Naive thymus-derived CD4-positive, alpha-beta T cell (primary cell): ENCODE measurements around the gene TMEM198. TPM values are rescaled to one million over a fixed set of nuclear protein-coding genes. Genes with fewer than 3 reads are reported as not detected.

Experiments
- ATAC-seq: fragments of 150-1000 bp; cut with Tn5 transposase; 2 replicates; pipeline ENCODE4 v1.10.0; 2021; ENCODE audit warnings: mild to moderate bottlenecking, moderate library complexity
- CTCF ChIA-PET: fragments of 350-600 bp; sonication (Branson Sonifier 250); formaldehyde crosslinking; loops from one replicate; lab custom pipeline; 2021; ENCODE audit warnings: antibody characterized with exemption; lab: Charles Lee
- POLR2A ChIA-PET: fragments of 350-600 bp; sonication (Branson Sonifier 250); formaldehyde crosslinking; loops from one replicate; lab custom pipeline; 2021; ENCODE audit warnings: antibody characterized with exemption, inconsistent platforms; lab: Charles Lee
- DNase-seq, 9 donors: peaks; one replicate each; pipeline versions ENCODE4 v3.0.0 to v3.0.0-alpha.2; 2020 to 2022; ENCODE audit warnings: mixed read lengths in 1 of 9
- H3K27ac ChIP-seq: one replicate; pipeline ENCODE4 v1.7.0; 2013; ENCODE audit warnings: mild to moderate bottlenecking, low read depth, low read length, moderate library complexity
- H3K27me3 ChIP-seq, 2 donors: one replicate each; pipeline ENCODE4 v1.7.0; 2013; ENCODE audit warnings: low read length in 2 of 2, mild to moderate bottlenecking in 2 of 2, moderate library complexity in 2 of 2; ENCODE audit not compliant: control insufficient read depth in 2 of 2, insufficient read depth in 2 of 2
- H3K36me3 ChIP-seq, 3 experiments: 1 replicate in 2 of 3; 2 replicates in 1 of 3; pipeline ENCODE4 v1.7.0; 2013; ENCODE audit warnings: low read length in 3 of 3, mild to moderate bottlenecking in 3 of 3, moderate library complexity in 1 of 3; ENCODE audit not compliant: insufficient read depth in 3 of 3, control insufficient read depth in 2 of 3
- H3K4me1 ChIP-seq, 2 donors: one replicate each; pipeline ENCODE4 v1.7.0; 2013; ENCODE audit warnings: low read length in 2 of 2, mild to moderate bottlenecking in 2 of 2, moderate library complexity in 1 of 2; ENCODE audit not compliant: control insufficient read depth in 2 of 2, insufficient read depth in 2 of 2
- H3K4me3 ChIP-seq: 2 replicates; pipeline ENCODE4 v1.7.0; 2013; ENCODE audit warnings: mild to moderate bottlenecking, low read length
- H3K9me3 ChIP-seq, 3 experiments: 1 replicate in 2 of 3; 2 replicates in 1 of 3; pipeline ENCODE4 v1.7.0; 2013; ENCODE audit warnings: low read length in 3 of 3; ENCODE audit not compliant: control insufficient read depth in 2 of 3
- H3K27ac Mint-ChIP-seq, 9 donors: one replicate each; pipeline ENCODE4 v1.8.0; 2020 to 2022; ENCODE audit warnings: mixed read lengths in 9 of 9, mild to moderate bottlenecking in 8 of 9, moderate library complexity in 5 of 9, inconsistent platforms in 2 of 9
- H3K27me3 Mint-ChIP-seq, 5 donors: one replicate each; pipeline ENCODE4 v1.8.0; 2021 to 2022; ENCODE audit warnings: mixed read lengths in 5 of 5, mild to moderate bottlenecking in 1 of 5
- H3K36me3 Mint-ChIP-seq, 5 donors: one replicate each; pipeline ENCODE4 v1.8.0; 2020 to 2022; ENCODE audit warnings: mixed read lengths in 5 of 5, mild to moderate bottlenecking in 3 of 5, inconsistent platforms in 1 of 5
- H3K4me1 Mint-ChIP-seq, 7 donors: one replicate each; pipeline ENCODE4 v1.8.0; 2020 to 2022; ENCODE audit warnings: mixed read lengths in 7 of 7, mild to moderate bottlenecking in 3 of 7, inconsistent platforms in 1 of 7
- H3K4me3 Mint-ChIP-seq, 10 donors: one replicate each; pipeline ENCODE4 v1.8.0; 2020 to 2022; ENCODE audit warnings: mild to moderate bottlenecking in 10 of 10, mixed read lengths in 10 of 10, moderate library complexity in 6 of 10, inconsistent platforms in 2 of 10
- H3K9me3 Mint-ChIP-seq, 11 donors: one replicate each; pipeline ENCODE4 v1.8.0; 2020 to 2022; ENCODE audit warnings: mixed read lengths in 11 of 11, mild to moderate bottlenecking in 4 of 11, inconsistent platforms in 1 of 11, moderate library complexity in 1 of 11
- intact Hi-C, 2 donors: fragments of 100-400 bp; cut with micrococcal nuclease; formaldehyde crosslinking; loops; one replicate each; pipeline ENCODE4 v1.15.1; 2023
- polyA plus RNA-seq, 2 donors: library from polyadenylated mRNA; unstranded; fragments of 300-500 nt; fragmentation: Illumina TruSeq; gene quantifications; one replicate each; pipeline ENCODE4 v1.2.3, GENCODE V29; 2021
- total RNA-seq, 6 experiments: library from RNA in 5 of 6; stranded (reverse) in 5 of 6; gene quantifications; 1 replicate in 5 of 6; 2 replicates in 1 of 6; pipeline ENCODE4 v1.2.3 and lab custom pipeline; 2021 to 2026

Gene TMEM198
- total and polyA plus RNA-seq, 7 experiments from 2014 or later, result 0.45 to 0.69 (median 0.50) TPM; not detected in 3

DNA sequence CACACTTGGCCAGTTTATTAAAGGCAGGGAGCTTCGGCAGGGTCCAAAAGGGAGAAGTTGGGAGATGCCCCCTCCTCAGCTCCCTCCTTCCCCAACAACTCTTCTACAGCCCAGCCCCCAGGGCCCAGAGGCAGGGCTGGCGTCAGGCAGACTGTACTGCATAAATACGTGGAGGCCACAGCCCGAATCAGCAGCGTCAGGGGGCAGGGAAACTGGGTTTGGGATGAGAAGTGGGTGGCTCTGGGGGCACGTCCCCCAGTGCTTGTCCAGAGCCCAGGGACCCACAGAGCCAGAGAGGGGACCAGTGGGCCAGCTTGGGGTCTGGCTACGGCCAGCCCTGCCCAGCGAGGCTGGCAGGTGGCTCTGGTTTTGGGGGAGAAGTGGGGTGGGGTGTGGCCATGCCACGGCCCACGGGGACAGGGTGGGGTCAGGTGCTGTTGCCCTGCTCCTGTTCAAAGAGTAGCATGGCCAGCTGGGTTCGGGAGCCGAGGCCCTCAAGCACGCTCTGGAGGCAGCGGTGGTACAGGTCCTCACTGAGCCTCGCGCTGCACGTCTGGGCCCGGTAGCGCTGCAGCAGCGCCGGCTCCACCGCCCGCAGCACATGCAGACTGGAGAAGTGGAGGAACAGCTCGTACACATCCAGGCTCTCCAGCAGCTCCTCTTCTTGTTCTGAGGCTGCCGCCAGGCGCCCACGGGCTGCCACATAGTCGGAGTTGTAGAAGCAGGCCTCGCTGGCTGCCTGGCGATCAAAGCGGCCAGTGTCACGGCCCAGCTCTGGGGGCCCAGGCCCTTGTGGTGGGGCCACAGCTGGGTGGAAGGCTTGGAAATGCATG, 4.7 kb upstream of the TMEM198 start:
- peaks cover 0 to 1% (median 0%) of the 10 kb centered on the region in 5 donors for H3K27me3 Mint-ChIP-seq
- ChIA-PET CTCF (interaction anchor here (0.6 to 6.2 kb wide), 6 partner anchors 9 to 149 kb away, joined by 3 to 47 read pairs (median 4); no protein-coding TSS in a partner anchor), POLR2A (no interaction called here)
- no peak overlapping the region for H3K4me3 Mint-ChIP-seq
- H3K4me1 Mint-ChIP-seq, result peaks cover 9 to 21% (median 14%) of the 10 kb centered on the region in 7 donors
- no peaks in the 10 kb centered on the region for H3K27me3 ChIP-seq
- DNase-seq (no peak), ATAC-seq (no peak)
- intact Hi-C loops, result no loop called here
- no peak overlapping the region for H3K4me3 ChIP-seq
- peaks cover 0 to 4% (median 0%) of the 10 kb centered on the region in 5 donors for H3K36me3 Mint-ChIP-seq
- H3K36me3 ChIP-seq, result no peaks in the 10 kb centered on the region
- H3K27ac Mint-ChIP-seq, result no peak overlapping the region
- H3K4me1 ChIP-seq, result peaks cover 10 to 12% of the 10 kb centered on the region in 2 donors
- no peak overlapping the region for H3K27ac ChIP-seq
- no peaks in the 10 kb centered on the region for H3K9me3 ChIP-seq
- H3K9me3 Mint-ChIP-seq, result no peaks in the 10 kb centered on the region

DNA sequence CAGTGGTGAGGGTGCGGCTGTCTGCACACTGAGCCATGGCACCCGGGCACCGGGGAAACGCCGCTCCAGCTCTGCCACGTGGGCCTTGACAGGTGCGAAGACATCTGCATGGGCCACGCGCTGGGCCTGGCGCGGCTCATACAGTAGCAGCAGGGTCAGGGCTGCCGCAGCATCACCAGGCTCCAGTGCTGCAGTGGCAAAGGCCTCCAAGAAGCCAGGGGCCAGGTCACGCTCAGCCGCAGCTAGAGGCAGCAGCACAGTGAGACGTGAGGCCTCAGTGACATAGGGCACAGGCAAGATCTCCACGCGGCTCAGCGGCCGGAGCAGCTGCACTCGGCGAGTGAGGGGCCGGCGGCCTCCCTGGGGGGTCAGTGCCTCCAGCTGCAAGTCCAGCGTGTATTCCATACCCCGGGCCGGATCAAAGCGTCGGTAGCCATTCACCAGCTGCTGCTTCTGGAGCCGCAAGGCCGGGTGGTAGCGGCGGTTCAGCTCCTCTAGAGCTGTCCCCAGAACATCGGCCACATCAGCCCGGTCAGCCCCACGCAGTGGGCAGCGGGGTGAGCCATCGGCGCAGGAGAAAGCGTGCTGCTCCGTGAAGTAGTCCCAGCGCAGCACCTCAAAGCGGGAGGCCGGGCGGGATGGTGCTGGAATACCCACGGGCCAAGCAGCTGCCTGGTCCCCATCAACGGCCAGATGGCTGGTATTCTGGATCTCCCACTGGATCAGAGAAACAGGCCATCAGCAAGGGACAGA, 3.7 kb upstream of the TMEM198 start:
- H3K27me3 Mint-ChIP-seq, result peaks cover 0 to 10% (median 0%) of the 10 kb centered on the region in 5 donors
- CTCF ChIA-PET, result interaction anchor here (1.1 to 6.2 kb wide), 12 partner anchors 10 to 150 kb away, joined by 3 to 47 read pairs (median 4); partner anchors contain the start of gene STK11IP
- peaks cover 18 to 30% (median 22%) of the 10 kb centered on the region in 7 donors for H3K4me1 Mint-ChIP-seq
- H3K36me3 Mint-ChIP-seq, result peaks cover 0 to 4% (median 0%) of the 10 kb centered on the region in 5 donors
- H3K4me1 ChIP-seq, result peaks cover 10 to 12% of the 10 kb centered on the region in 2 donors
- no peak overlapping the region for H3K4me3 ChIP-seq
- H3K27ac ChIP-seq, result no peak overlapping the region
- DNase-seq, result no peak
- H3K36me3 ChIP-seq, result no peaks in the 10 kb centered on the region
- POLR2A ChIA-PET, result no interaction called here
- H3K9me3 Mint-ChIP-seq, result peaks cover 0 to 3% (median 0%) of the 10 kb centered on the region in 11 donors
- H3K4me3 Mint-ChIP-seq, result no peak overlapping the region
- no peak for ATAC-seq
- H3K27ac Mint-ChIP-seq, result no peak overlapping the region
- no peaks in the 10 kb centered on the region for H3K9me3 ChIP-seq
- no peaks in the 10 kb centered on the region for H3K27me3 ChIP-seq
- intact Hi-C loops, result loop anchor here (2.0 to 5.0 kb wide), 9 partner anchors 248 to 1928 kb away; partner anchors contain the start of genes CNOT9 (in 1 of the 2), CTDSP1 (in 1 of the 2), DNAJB2 (in 1 of the 2) and NHEJ1 (in 1 of the 2)

DNA sequence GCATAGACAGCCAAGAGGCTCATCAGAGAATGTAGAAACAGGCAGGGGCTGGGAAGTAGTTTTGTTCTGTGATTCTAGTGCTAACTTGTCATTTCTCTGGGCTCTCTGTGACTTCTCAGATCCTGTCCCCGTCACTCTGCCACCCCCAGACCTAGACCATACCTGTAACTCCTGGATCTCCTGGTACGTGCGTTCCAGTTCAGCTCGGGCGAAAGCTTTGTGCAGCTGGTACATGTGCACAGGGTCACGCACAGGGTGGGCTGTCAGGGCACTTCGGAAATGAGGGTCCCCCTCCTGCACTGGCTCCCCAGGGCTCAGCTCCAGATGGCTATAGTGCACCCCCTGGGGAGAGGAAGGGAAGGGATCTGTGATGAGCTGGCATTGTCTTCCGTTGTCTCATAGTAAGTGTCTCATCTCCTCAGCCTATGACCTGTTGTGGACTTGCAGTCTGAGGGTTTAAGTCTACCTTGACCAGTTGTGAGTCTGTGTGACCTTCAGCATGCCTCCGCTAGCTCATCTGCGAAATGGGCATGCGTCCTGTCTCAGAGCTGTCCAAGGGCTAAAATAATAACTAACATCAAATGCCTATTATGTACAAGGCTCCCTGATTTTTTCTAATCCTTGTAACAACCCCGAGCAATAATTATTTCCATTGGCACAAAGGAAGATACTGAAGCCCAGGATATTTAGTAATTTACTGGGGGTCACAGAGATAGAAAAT, 2.9 kb upstream of the TMEM198 start:
- Mint-ChIP-seq H3K4me3 (peak overlapping the region; percentile 12 to 95 (median 83)), H3K9me3 (peaks cover 0 to 3% (median 0%) of the 10 kb centered on the region in 11 donors), H3K27me3 (peaks cover 0 to 13% (median under 1%) of the 10 kb centered on the region in 5 donors), H3K36me3 (peaks cover 0 to 4% (median 0%) of the 10 kb centered on the region in 5 donors), H3K4me1 (peaks cover 18 to 30% (median 22%) of the 10 kb centered on the region in 7 donors), H3K27ac (peak overlapping the region in 1 of 9 donors; percentile 56)
- Histone ChIP-seq H3K27me3 (no peaks in the 10 kb centered on the region), H3K9me3 (no peaks in the 10 kb centered on the region), H3K36me3 (no peaks in the 10 kb centered on the region), H3K27ac (no peak overlapping the region), H3K4me3 (no peak overlapping the region), H3K4me1 (peaks cover 10 to 12% of the 10 kb centered on the region in 2 donors)
- ChIA-PET POLR2A (interaction anchor here (1.6 kb wide), 1 partner anchor 42 kb away, joined by 4 read pairs; the partner anchor contains the start of gene GMPPA), CTCF (interaction anchor here (0.7 to 6.2 kb wide), 18 partner anchors 10 to 496 kb away, joined by 3 to 47 read pairs (median 4); partner anchors contain the start of genes CNPPD1 and STK11IP)
- DNase-seq (no peak), ATAC-seq (no peak)
- intact Hi-C loops, result loop anchor here (1.0 to 5.0 kb wide), 13 partner anchors 19 to 1929 kb away; partner anchors contain the start of genes ANKZF1 (in 1 of the 2), ATG9A (in 1 of the 2), CNOT9 (in 1 of the 2) and CTDSP1 (in 1 of the 2)

DNA sequence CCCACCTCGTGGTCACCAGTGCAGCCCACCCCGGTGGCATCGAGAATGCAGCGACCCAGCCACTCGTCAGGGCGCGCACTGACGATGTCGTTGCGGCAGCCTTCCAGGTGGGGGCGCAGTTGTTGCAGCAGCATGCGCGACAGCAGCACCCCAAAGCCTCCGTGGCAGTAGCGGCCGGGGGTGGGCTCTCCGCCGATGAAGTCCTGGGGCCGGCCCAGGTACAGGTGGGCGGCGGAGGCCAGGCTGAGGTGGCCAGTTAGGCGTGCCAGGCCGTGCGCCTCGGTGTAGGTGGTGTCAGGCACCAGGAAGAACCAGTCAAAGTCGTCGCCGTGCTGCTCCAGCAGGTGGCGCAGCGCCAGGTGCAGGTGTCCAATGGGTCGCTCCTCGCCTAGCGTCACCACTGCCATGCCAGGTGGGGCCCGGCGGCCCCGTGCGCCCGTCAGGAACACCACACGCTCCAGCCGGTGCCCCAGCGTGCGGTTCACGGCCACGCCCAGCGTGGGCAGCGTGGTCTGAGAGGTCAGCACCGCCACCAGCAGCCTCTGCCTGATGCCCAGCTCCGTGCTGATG, 2.1 kb upstream of the TMEM198 start:
- peak; percentile 61 for ATAC-seq
- ChIA-PET POLR2A (interaction anchor here (0.6 to 1.6 kb wide), 2 partner anchors 10 to 43 kb away, joined by 3 to 4 read pairs; partner anchors contain the start of gene GMPPA), CTCF (interaction anchor here (0.6 to 6.2 kb wide), 20 partner anchors 9 to 365 kb away, joined by 3 to 47 read pairs (median 4); partner anchors contain the start of genes CNPPD1 and STK11IP)
- Mint-ChIP-seq H3K27ac (peak overlapping the region in 1 of 9 donors; percentile 49), H3K4me1 (peaks cover 18 to 30% (median 25%) of the 10 kb centered on the region in 7 donors), H3K27me3 (peaks cover 0 to 18% (median 6%) of the 10 kb centered on the region in 5 donors), H3K36me3 (peaks cover 0 to 4% (median 0%) of the 10 kb centered on the region in 5 donors), H3K4me3 (peak overlapping the region; percentile 42 to 95 (median 83)), H3K9me3 (peaks cover 0 to 3% (median 0%) of the 10 kb centered on the region in 11 donors)
- intact Hi-C loops, result loop anchor here (1.0 to 5.0 kb wide), 18 partner anchors 19 to 1929 kb away; partner anchors contain the start of genes CNPPD1 (in 2 of the 2), AAMP (in 1 of the 2), ANKZF1 (in 1 of the 2) and ARPC2 (in 1 of the 2)
- Histone ChIP-seq H3K4me3 (peak overlapping the region; percentile 51), H3K4me1 (peaks cover 10 to 12% of the 10 kb centered on the region in 2 donors), H3K27me3 (no peaks in the 10 kb centered on the region), H3K36me3 (no peaks in the 10 kb centered on the region), H3K9me3 (no peaks in the 10 kb centered on the region), H3K27ac (no peak overlapping the region)
- DNase-seq, result peak; percentile 78 to 91 (median 88)

DNA sequence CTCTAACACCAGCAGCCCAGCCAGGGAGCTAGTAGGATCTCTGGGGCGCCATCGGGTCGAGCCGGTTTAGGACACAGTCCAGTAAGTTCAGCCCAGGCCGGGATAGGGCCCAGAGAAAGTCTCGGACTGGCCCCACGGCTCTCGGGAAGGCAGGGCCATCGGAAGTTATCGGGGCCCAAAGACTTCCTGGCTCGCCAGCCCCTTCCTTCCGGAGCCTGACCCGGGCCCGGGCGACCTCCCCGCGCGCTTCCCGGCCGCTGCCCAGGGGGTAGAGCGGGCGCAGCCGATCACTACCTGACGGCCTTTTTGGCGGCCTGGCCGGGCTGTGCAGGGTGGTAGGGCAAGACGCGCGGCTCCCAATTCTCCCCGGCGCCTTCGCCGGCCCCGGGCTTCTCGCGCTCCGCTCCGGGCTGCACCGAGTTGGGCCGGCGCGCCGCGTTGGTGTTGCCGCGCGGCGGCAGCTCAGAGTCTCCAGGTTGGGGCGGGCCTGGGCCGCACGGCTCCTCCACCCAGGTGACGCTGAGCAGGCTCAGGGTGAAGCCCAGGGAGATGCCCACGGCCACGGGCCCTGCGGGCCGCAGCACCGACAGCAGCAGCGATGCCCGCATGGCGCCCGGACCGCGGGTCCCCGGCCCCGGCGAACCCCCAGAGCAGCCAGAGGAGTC, 765 bp upstream of the TMEM198 start:
- ATAC-seq, result peak; percentile 38
- intact Hi-C loops, result loop anchor here (1.0 to 5.0 kb wide), 17 partner anchors 9 to 1931 kb away; partner anchors contain the start of genes CNPPD1 (in 2 of the 2), GMPPA (in 2 of the 2), STK11IP (in 2 of the 2) and AAMP (in 1 of the 2)
- Mint-ChIP-seq H3K9me3 (peaks cover 0 to 3% (median 0%) of the 10 kb centered on the region in 11 donors), H3K4me1 (peaks cover 18 to 30% (median 25%) of the 10 kb centered on the region in 7 donors), H3K27me3 (peaks cover 0 to 18% (median 6%) of the 10 kb centered on the region in 5 donors), H3K36me3 (peaks cover 0 to 4% (median 0%) of the 10 kb centered on the region in 5 donors), H3K27ac (peak overlapping the region; percentile 64 to 84 (median 75)), H3K4me3 (peak overlapping the region; percentile 81 to 95 (median 86))
- CTCF ChIA-PET, result interaction anchor here (0.6 to 6.2 kb wide), 5 partner anchors 17 to 101 kb away, joined by 3 to 47 read pairs (median 5); partner anchors contain the start of gene STK11IP
- H3K27me3 ChIP-seq, result no peaks in the 10 kb centered on the region
- H3K4me1 ChIP-seq, result peaks cover 10 to 12% of the 10 kb centered on the region in 2 donors
- H3K9me3 ChIP-seq, result no peaks in the 10 kb centered on the region
- no peaks in the 10 kb centered on the region for H3K36me3 ChIP-seq
- POLR2A ChIA-PET, result interaction anchor here (0.6 to 1.7 kb wide), 6 partner anchors 9 to 386 kb away, joined by 3 to 6 read pairs (median 3); partner anchors contain the start of genes DNAJB2, DNPEP and OBSL1
- peak overlapping the region; percentile 51 for H3K4me3 ChIP-seq
- DNase-seq, result no peak
- H3K27ac ChIP-seq, result peak overlapping the region; percentile 78
